A549 (cell line): Measurements from ENCODE around the gene KLHL29. TPM values are rescaled to one million over a fixed set of nuclear protein-coding genes. Genes with fewer than 3 reads are reported as not detected.
A peak's percentile ranks its signal among the peaks of the same experiment; 100 is the strongest.

Experiments
- ATAC-seq, 2 experiments: fragments of 200-7000 bp in 1 of 2; fragments of >200 bp in 1 of 2; cut with Nextera tagmentation in 1 of 2; cut with Tn5 transposase in 1 of 2; 3 replicates each; pipeline versions ENCODE4 v1.8.0 to v1.9.1; 2018 to 2020; ENCODE audit warnings: mild to moderate bottlenecking in 1 of 2, moderate library complexity in 1 of 2
- CTCF ChIA-PET: fragments of 300-600 bp; sonication (Branson Sonifier 250); formaldehyde crosslinking; extraction: SDS; loops from one replicate; lab custom pipeline; 2021; ENCODE audit warnings: antibody characterized with exemption, inconsistent platforms; lab: Yijun Ruan, JAX
- POLR2A ChIA-PET: fragments of 350-600 bp; formaldehyde crosslinking; extraction: SDS; loops from one replicate; lab custom pipeline; 2021; ENCODE audit warnings: antibody characterized with exemption, inconsistent platforms; lab: Yijun Ruan, JAX
- DNase-seq, 2 experiments: peaks; one replicate each; pipeline versions ENCODE4 v3.0.0 to v3.0.0-alpha.2; 2011 to 2016; ENCODE audit warnings: low read depth in 1 of 2, low spot score in 1 of 2
- FAIRE-seq: peaks from 2 replicates; lab custom pipeline; 2011; peaks lifted over from hg19 to GRCh38; lab: Jason Lieb, UNC
- H3K27ac ChIP-seq, 2 experiments: fragments of >200 bp; sonication (Bioruptor Twin); formaldehyde crosslinking; 3 replicates each; pipeline ENCODE4 v1.5.1; 2016 to 2017
- H3K4me1 ChIP-seq: fragments of >200 bp; sonication (Bioruptor Twin); formaldehyde crosslinking; 3 replicates; pipeline ENCODE4 v1.6.1; 2016
- H3K4me2 ChIP-seq: fragments of >200 bp; sonication (Bioruptor Twin); formaldehyde crosslinking; 3 replicates; pipeline ENCODE4 v1.6.1; 2016
- H3K4me3 ChIP-seq: fragments of >200 bp; sonication (Bioruptor Twin); formaldehyde crosslinking; 3 replicates; pipeline ENCODE4 v1.5.1; 2016
- H3K9me3 ChIP-seq: fragments of >200 bp; sonication (Bioruptor Twin); formaldehyde crosslinking; 3 replicates; pipeline ENCODE4 v1.6.1; 2016
- CBX2 ChIP-seq: fragments of 200-600 bp; sonication (generic); IDR thresholded peaks from 2 replicates; pipeline ENCODE4 v1.6.1; 2016; ENCODE audit warnings: low read depth, mild to moderate bottlenecking, borderline replicate concordance
- CBX8 ChIP-seq: fragments of 200-600 bp; sonication (generic); IDR thresholded peaks from 2 replicates; pipeline ENCODE4 v1.6.1; 2016
- CHD2 ChIP-seq: fragments of 150-350 bp; IDR thresholded peaks from 2 replicates; pipeline ENCODE4 v1.6.1; 2014; ENCODE audit warnings: low read length; ENCODE audit not compliant: partially characterized antibody
- CHD4 ChIP-seq: fragments of 200-600 bp; sonication (generic); IDR thresholded peaks from 2 replicates; pipeline ENCODE4 v1.6.1; 2016; ENCODE audit warnings: antibody characterized with exemption, mild to moderate bottlenecking, borderline replicate concordance
- EHF ChIP-seq: fragments of 250-450 bp; sonication (Bioruptor Pico); IDR thresholded peaks from 2 replicates; pipeline ENCODE4 v1.5.0; 2020; ENCODE audit warnings: mild to moderate bottlenecking
- EP300 ChIP-seq, 2 experiments: fragments of >200 bp; sonication (Bioruptor Twin); formaldehyde crosslinking; IDR thresholded peaks; 2 replicates in 1 of 2; 3 replicates in 1 of 2; pipeline ENCODE4 v1.6.1; 2016 to 2017
- FOSB ChIP-seq: fragments of 250-450 bp; sonication (Bioruptor Pico); IDR thresholded peaks from 2 replicates; pipeline ENCODE4 v1.5.0; 2020; ENCODE audit warnings: mild to moderate bottlenecking, moderate library complexity
- FOSL2 ChIP-seq, 2 experiments: fragments of 450-650 bp in 1 of 2; fragments of >200 bp in 1 of 2; sonication (Bioruptor Twin) in 1 of 2; formaldehyde crosslinking; IDR thresholded peaks; 2 replicates each; pipeline versions ENCODE4 v1.5.0 to v1.6.1; 2016 to 2020; ENCODE audit warnings: mild to moderate bottlenecking in 1 of 2, moderate library complexity in 1 of 2
- HOXB13 ChIP-seq: fragments of 250-450 bp; sonication (Bioruptor Pico); IDR thresholded peaks from 2 replicates; pipeline ENCODE4 v1.5.0; 2020; ENCODE audit warnings: low read depth, mild to moderate bottlenecking, moderate library complexity
- JUNB ChIP-seq: fragments of >200 bp; sonication (Bioruptor Twin); formaldehyde crosslinking; IDR thresholded peaks from 2 replicates; pipeline ENCODE4 v1.6.1; 2016
- MAZ ChIP-seq: fragments of 150-350 bp; IDR thresholded peaks from 2 replicates; pipeline ENCODE4 v1.6.1; 2014; ENCODE audit warnings: antibody characterized with exemption, low read depth, low read length, borderline replicate concordance
- NR3C1 ChIP-seq: fragments of >200 bp; sonication (Bioruptor Twin); formaldehyde crosslinking; IDR thresholded peaks from 3 replicates; pipeline ENCODE4 v1.6.1; 2017
- POLR2AphosphoS2 ChIP-seq: conservative IDR thresholded peaks from 2 replicates; pipeline ENCODE4 v1.6.1; 2012; ENCODE audit warnings: low read length, improper control_type of control experiment, inconsistent platforms
- RCOR1 ChIP-seq: fragments of 150-350 bp; IDR thresholded peaks from 2 replicates; pipeline ENCODE4 v1.6.1; 2014; ENCODE audit warnings: antibody characterized with exemption, low read length, low read depth
- RNF2 ChIP-seq: fragments of 200-600 bp; sonication (generic); IDR thresholded peaks from 2 replicates; pipeline ENCODE4 v1.6.1; 2016; ENCODE audit warnings: low read depth, mild to moderate bottlenecking, antibody characterized with exemption, moderate library complexity, borderline replicate concordance
- SMC3 ChIP-seq: fragments of >200 bp; sonication (Bioruptor Twin); formaldehyde crosslinking; IDR thresholded peaks from 3 replicates; pipeline ENCODE4 v1.6.1; 2018; ENCODE audit warnings: inconsistent platforms
- SREBF2 ChIP-seq: fragments of 450-650 bp; IDR thresholded peaks from 2 replicates; pipeline ENCODE4 v1.6.1; 2014; ENCODE audit warnings: mild to moderate bottlenecking, moderate library complexity
- TP53 ChIP-seq: fragments of 250-450 bp; sonication (Bioruptor Pico); IDR thresholded peaks from 2 replicates; pipeline ENCODE4 v1.5.0; 2021; ENCODE audit warnings: mild to moderate bottlenecking, moderate library complexity
- USF2 ChIP-seq: fragments of 450-650 bp; IDR thresholded peaks from 2 replicates; pipeline ENCODE4 v1.6.1; 2014; ENCODE audit warnings: antibody characterized with exemption
- WGBS: methylation state at CpG from one replicate; pipeline ENCODE4 v1.1.6; 2017; ENCODE audit errors: missing lambda C conversion rate; 5-methylcytosine and 5-hydroxymethylcytosine counted together
- polyA plus RNA-seq, 4 experiments: library from polyadenylated mRNA; depleted of rRNA in 3 of 4; stranded (reverse); fragments of >200 nt; fragmentation: RNase III in 1 of 4; extraction: RNeasy Plus Mini Kit Qiagen cat#74134 plus additional on column Dnase treatment in 1 of 4; gene quantifications; 2 replicates in 3 of 4; 3 replicates in 1 of 4; pipeline ENCODE4 v1.2.3, GENCODE V29; 2011 to 2017
- TF ChIP-seq, protein P1 (sequence below): fragments of >200 bp; sonication (Bioruptor Twin); formaldehyde crosslinking; IDR thresholded peaks from 2 replicates; pipeline ENCODE4 v1.6.1; 2016
- TF ChIP-seq, protein P2 (sequence below): fragments of >200 bp; sonication (Bioruptor Twin); formaldehyde crosslinking; IDR thresholded peaks from 3 replicates; pipeline ENCODE4 v1.6.1; 2016
- TF ChIP-seq, protein P3 (sequence below): IDR thresholded peaks from 2 replicates; pipeline ENCODE4 v1.6.1; 2012

The KLHL29 gene
- polyA plus RNA-seq, 2 of the 4 experiments (the other 2 are of a cell fraction) = 1.3 to 2.5 TPM

- TF ChIP-seq TP53 (CRISPR knock-in tag) = no peak
- TF ChIP-seq USF2 = no peak
- TF ChIP-seq CHD2 = no peak
- TF ChIP-seq JUNB = no peak
- TF ChIP-seq, all 56 proteins: peak for 0
These were observed 147.7 kb downstream of the KLHL29 start (continued) for GRCh38 chr2:23532391-23533337.

GRCh38 chr2:23533338-23533695, 148.3 kb downstream of the KLHL29 start:
- ChIA-PET POLR2A (no interaction called here), CTCF (interaction anchor here (1.0 to 1.2 kb wide), 2 partner anchors 8 to 27 kb away, joined by 4 read pairs; no protein-coding TSS in a partner anchor)
- Histone ChIP-seq H3K4me1 (no peaks in the 10 kb centered on the region), H3K27ac (no peak overlapping the region), H3K4me2 (no peak overlapping the region), H3K9me3 (no peaks in the 10 kb centered on the region), H3K4me3 (no peak overlapping the region)
- DNase-seq = no peak
- TF ChIP-seq SMC3 = no peak
- TF ChIP-seq, protein P1, sequence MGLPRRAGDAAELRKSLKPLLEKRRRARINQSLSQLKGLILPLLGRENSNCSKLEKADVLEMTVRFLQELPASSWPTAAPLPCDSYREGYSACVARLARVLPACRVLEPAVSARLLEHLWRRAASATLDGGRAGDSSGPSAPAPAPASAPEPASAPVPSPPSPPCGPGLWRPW = no peak
- TF ChIP-seq NR3C1 = no peak
- TF ChIP-seq FOSL2 (IDR thresholded peaks at IDR 0.05) = no peak
- no peak for TF ChIP-seq FOSL2 (CRISPR knock-in tag; IDR thresholded peaks at IDR 0.05)
- TF ChIP-seq EP300 (IDR thresholded peaks at IDR 0.05) = no peak
- no peak for TF ChIP-seq EHF (CRISPR knock-in tag)
- no peak for TF ChIP-seq FOSB (CRISPR knock-in tag)
- no peak for TF ChIP-seq RNF2
- no peak for TF ChIP-seq USF2
- TF ChIP-seq CBX2 = no peak
- TF ChIP-seq, protein P2, sequence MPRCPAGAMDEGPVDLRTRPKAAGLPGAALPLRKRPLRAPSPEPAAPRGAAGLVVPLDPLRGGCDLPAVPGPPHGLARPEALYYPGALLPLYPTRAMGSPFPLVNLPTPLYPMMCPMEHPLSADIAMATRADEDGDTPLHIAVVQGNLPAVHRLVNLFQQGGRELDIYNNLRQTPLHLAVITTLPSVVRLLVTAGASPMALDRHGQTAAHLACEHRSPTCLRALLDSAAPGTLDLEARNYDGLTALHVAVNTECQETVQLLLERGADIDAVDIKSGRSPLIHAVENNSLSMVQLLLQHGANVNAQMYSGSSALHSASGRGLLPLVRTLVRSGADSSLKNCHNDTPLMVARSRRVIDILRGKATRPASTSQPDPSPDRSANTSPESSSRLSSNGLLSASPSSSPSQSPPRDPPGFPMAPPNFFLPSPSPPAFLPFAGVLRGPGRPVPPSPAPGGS = no peak
- no peak for FAIRE-seq
- whole genome bisulfite sequencing = 70% methylated on average over 9 of the region's 9 CpGs
- peak in 1 of 2 experiments; percentile 13; a peak in 1 of 6 replicates for ATAC-seq

- 91% methylated on average over 2 of the region's 2 CpGs for WGBS
- CTCF ChIA-PET = no interaction called here
- DNase-seq (no peak), ATAC-seq (no peak), FAIRE-seq (no peak)
- TF ChIP-seq SREBF2 (no peak), HOXB13 (CRISPR knock-in tag) (no peak), RCOR1 (no peak), CBX2 (no peak), MAZ (no peak), POLR2AphosphoS2 (no peak), CBX8 (no peak), CHD4 (no peak), JUNB (no peak)
- TF ChIP-seq, protein P3, sequence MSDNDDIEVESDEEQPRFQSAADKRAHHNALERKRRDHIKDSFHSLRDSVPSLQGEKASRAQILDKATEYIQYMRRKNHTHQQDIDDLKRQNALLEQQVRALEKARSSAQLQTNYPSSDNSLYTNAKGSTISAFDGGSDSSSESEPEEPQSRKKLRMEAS = no peak
- no peak overlapping the region for H3K4me3 ChIP-seq
- H3K9me3 ChIP-seq = no peaks in the 10 kb centered on the region
- H3K27ac ChIP-seq = no peak overlapping the region
- POLR2A ChIA-PET = no interaction called here
- no peak overlapping the region for H3K4me2 ChIP-seq
- H3K4me1 ChIP-seq = no peaks in the 10 kb centered on the region
These were observed 149.8 kb downstream of the KLHL29 start for GRCh38 chr2:23534771-23535170.
